GM12874 (cell line): ENCODE measurements around the gene FUT8.

Experiments
- TF ChIP-seq, protein P1 (sequence below): IDR thresholded peaks from 2 replicates; pipeline ENCODE4 v1.5.1; 2011; ENCODE audit warnings: low read depth, mild to moderate bottlenecking, control low read depth, low read length, moderate library complexity; ENCODE audit not compliant: insufficient read depth

FUT8 gene

GRCh38 chr14:65656554-65656953, 244.0 kb downstream of the FUT8 start:
- TF ChIP-seq, protein P1, sequence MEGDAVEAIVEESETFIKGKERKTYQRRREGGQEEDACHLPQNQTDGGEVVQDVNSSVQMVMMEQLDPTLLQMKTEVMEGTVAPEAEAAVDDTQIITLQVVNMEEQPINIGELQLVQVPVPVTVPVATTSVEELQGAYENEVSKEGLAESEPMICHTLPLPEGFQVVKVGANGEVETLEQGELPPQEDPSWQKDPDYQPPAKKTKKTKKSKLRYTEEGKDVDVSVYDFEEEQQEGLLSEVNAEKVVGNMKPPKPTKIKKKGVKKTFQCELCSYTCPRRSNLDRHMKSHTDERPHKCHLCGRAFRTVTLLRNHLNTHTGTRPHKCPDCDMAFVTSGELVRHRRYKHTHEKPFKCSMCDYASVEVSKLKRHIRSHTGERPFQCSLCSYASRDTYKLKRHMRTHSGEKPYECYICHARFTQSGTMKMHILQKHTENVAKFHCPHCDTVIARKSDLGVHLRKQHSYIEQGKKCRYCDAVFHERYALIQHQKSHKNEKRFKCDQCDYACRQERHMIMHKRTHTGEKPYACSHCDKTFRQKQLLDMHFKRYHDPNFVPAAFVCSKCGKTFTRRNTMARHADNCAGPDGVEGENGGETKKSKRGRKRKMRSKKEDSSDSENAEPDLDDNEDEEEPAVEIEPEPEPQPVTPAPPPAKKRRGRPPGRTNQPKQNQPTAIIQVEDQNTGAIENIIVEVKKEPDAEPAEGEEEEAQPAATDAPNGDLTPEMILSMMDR: no peak

DNA sequence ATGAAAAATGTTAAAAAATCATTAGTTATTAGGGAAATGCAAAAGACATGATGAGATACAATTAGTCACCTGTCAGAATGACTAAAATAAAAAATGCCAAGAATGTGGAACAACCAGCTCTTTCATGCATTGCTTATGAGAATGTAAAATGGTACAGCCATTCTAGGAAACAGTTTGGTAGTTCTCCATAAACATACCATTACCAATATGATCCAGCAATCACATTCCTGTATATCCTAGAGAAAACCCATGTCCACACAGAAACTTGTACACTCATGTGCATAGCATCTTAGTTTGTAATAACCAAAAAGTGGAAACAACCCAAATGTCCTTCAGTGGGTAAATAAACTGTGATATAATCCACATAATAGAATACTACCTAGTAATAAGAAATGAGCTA, 245.7 kb downstream of the FUT8 start:
- TF ChIP-seq, protein P1: no peak

DNA sequence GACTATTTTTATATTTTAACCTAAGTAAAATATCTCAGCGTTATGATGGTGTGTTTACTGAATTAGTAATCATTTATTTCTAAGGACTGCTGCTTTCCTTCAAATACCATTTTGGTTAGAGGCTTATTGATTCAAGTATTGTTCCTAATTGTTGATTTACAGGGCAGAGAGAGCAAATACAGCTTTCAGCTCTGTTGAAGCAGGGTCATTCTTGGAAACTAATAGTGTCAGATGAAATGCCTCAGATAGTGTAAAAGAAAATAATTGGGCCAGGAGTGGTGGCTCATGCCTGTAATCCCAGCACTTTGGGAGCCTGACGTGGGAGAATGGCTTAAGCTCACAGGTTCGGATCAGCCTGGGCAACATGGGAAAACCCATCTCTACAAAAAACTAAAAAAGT, 249.3 kb downstream of the FUT8 start:
- TF ChIP-seq, protein P1: no peak

DNA sequence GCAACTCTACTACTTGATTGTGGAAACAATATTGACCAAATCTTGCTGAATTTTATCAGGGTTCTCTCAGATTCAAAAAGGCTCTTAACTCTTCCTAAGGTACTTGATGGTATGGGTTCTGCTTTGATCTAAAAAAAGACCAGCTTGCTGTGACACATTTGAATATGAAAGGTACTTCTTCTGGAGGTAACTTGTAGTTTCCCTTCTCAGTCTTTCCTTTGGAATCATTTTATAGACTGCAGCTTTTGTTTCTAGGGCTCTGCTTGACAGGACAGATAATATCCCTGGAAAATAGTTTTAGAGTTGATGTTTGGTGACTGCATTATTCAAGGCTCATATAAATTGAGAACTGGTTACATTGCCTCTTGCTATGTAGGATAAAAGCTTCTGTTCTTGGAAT, 251.9 kb downstream of the FUT8 start:
- TF ChIP-seq, protein P1: no peak

GRCh38 chr14:65676361-65677014, 264.0 kb downstream of the FUT8 start:
- TF ChIP-seq, protein P1: no peak

GRCh38 chr14:65685572-65685971, 273.0 kb downstream of the FUT8 start:
- TF ChIP-seq, protein P1: no peak

DNA sequence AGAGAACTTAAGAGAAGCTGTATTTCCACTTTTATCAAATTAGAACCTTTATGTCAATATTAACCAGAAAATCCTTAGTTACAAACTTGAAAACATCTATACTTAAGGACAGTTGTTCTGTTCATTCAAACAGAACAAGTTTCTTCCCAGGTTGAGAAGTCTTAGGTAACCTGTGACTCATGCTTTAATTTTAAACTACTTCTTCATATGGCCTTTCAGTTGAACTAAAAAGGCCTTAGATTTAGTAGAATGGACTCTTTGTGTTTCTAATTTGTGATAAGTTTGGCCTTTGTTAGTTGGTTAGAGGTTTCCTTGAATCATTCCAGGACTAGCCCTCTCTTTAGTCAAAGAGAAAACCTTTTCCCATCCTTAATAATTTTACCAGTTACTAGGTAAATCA, 274.2 kb downstream of the FUT8 start:
- TF ChIP-seq, protein P1: no peak
